Measurements from ENCODE around the gene CXorf58.

CXorf58 gene

DNA sequence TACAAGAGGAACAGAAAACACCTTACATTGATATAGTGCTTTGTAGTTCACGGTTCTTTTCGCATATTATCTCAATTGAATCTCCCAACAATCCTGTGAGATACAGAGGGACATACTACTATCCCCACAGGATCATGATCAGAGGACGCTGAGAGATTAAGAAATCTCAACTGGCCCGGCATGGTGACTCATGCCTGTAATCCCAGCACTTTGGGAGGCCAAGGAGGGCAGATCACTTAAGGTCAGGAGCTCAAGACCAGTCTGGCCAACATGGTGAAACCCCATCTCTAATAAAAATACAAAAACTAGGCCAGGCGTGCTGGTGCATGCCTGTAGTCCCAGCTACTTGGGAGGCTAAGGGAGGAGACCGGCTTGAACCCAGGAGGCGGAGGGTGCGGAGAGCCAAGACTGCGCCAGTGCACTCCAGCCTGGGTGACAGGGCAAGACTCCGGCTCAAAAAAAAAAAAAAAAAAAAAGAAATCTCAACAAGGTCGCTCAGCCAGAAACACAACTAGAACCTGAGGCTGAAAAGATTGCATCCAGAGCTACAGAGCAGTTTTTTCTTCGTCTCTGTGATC lies 7.5 kb upstream of the CXorf58 start:
- peak; percentile 42 for DNase-seq (ENCODE audit: low read depth)

- DNase-seq (ENCODE audit: low read depth): no peak
Measured at GRCh38 chrX:23901060-23901459, 6.7 kb upstream of the CXorf58 start.

- DNase-seq (ENCODE audit: low read depth): peak; percentile 72
Measured at GRCh38 chrX:23901805-23902204, 6.0 kb upstream of the CXorf58 start.

DNA sequence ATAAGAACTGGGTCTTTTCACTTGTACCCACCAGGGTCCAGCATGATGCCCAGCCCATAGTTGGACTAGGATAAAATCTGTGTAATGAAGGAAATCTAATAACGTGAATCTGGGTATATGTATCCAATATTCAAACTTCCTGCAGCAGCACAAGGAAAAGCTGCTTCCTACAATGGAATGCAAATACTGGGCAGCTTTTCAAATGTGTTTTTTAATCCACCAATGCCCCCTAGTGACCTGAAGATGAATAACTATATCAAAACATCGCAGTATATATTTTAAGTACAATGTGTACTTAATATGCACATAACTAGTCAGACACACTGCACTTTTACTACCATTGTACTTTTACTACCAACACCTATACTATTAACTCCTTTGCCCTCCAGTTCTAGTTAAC lies 5.4 kb upstream of the CXorf58 start:
- peak; percentile 51 for DNase-seq (ENCODE audit: low read depth)

- DNase-seq (ENCODE audit: low read depth): peak; percentile 5
Measured at GRCh38 chrX:23904096-23904495, 3.7 kb upstream of the CXorf58 start.

DNA sequence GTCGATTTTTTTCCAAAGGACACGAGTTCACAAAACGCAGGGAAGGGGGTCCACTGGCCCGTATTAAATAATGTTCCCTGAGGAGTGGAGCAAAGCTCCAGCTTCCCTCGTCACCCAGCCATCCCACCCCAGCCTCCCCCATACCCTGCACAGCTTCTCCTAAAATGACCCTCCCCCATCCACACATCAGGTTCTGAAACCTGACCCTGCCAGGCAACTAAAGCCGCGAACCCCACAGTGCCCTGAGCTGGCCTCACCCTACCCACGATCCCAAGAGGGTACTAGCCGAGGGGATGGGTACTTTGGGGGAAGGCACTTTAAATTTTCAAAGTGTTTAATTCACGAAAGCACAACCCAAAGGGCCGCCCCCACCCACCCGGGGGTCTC lies 702 bp upstream of the CXorf58 start:
- no peak for DNase-seq (ENCODE audit: low read depth)

GRCh38 chrX:23908219-23909004 lies 606 bp downstream of the CXorf58 start:
- DNase-seq (ENCODE audit: low read depth): no peak

DNA sequence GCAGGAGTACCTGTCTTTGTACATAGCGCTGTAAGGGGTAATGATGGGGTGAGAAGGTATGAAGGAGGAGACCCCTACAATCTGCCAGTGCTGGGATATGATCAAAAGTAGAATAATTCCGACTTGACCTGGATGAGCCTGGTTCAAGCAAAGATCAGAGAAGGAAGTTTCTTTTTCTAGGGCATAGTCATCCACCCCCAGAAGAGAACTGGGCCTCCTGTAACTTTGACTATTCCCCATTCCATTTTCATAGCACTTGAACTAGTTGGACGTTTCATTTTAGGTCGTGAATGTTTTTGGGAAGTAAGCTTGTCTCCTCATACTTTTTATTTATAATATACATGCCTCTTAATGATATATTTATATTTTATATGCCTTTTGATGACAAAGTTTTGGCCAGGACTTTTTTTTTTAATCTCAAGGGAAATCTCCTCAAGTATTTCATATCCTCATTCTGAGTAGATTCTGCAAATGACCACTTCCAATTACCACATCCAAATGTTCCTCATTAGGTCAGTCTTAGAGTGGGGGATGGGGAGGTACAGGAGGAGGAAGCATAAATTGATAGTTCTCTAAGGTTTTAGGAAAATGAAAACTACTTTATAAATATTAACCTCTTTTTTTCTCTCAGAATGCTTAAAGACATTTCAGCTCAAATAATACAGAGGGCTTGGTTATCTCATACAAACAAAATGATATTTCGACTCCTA lies 3.5 kb downstream of the CXorf58 start:
- no peak for DNase-seq (ENCODE audit: low read depth)

DNA sequence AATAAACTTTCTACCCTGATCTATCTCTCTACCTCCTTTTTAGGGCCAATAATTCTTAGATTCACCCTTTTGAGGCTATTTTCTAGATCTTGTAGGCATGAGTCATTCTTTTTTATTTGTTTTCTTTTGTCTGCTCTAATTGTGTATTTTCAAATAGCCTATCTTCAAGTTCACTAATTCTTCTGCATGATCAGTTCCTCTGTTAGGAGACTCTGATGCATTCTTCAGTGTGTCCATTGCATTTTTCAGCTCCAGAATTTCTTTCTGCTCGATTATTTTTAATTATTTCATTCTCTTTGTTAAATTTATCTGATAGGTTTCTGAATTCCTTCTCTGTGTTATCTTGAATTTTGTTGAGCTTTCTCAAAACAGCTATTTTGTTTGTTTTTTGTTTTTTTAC lies 11.3 kb downstream of the CXorf58 start:
- no peak for DNase-seq (ENCODE audit: low read depth)

- DNase-seq (ENCODE audit: low read depth): peak; percentile 4
Measured at GRCh38 chrX:23919706-23920320, 12.0 kb downstream of the CXorf58 start.

DNA sequence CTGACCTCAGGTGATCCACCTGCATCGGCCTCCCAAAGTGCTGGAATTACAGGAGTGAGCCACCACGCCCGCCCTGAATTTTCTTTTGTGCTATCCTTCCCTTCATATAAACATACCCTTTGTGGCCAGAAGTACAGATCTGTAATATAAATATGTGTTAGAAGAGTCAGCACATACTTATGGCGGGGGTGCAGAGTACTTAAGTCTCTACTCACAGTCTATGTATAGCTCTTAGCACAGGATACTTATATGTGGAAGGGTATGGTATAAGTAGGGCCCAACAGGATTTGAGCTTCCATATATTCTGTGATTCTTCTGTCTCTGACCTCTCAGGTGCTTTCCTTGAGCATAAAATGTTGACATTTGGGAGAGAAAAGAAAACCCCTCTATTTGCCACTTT lies 18.2 kb downstream of the CXorf58 start:
- DNase-seq (ENCODE audit: low read depth): no peak

DNA sequence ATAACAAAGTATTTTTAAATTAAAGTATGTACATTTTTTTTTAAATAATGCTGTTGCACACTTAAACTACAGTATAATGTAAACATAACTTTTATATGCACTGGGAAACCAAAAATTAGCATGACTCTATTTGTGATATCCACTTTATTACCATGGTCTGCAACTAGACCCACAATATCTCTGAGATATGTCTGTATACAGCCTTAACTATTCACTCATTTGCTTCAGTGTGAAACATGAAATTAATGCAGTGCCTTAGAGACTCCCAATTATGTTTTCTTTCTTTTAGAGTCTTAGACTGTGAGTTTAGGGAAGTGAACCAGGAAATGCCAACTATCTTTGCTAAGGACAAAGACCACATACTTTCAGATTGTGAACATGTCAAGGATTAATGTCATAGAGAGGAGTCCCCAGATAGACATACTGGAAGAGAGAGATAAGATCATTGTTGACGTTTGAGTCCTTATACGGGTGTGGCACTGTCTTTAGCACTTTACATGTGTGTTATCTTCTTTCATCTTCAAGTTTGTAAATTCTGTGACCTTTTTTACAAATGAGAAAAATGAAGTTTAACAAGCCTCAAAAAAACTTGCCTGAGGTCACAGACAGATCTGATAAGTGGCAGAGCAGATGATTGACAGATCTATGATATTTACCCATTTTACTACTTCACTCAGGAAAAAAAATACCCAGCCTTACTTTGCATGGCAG lies 23.2 kb downstream of the CXorf58 start:
- no peak for DNase-seq (ENCODE audit: low read depth)

DNA sequence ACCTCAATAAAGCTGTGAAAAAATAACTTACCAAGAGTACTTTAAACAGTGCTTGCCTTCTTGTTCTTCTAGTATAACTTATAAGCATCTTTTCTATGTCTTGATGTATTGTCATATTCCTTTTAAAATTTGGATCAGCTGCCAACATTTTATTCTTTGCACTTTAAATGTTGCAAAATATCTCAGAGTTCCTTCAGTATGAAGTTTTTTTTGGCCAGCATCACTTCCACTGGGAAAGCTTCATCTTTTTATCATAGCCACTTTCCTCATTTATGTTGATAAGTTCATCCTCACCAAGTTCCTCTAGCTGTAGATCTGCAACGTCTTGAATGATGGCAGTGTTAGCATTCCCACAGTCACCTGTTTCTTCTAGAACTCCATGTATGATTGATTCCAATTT lies 24.2 kb downstream of the CXorf58 start:
- DNase-seq (ENCODE audit: low read depth): peak; percentile 9

- DNase-seq (ENCODE audit: low read depth): peak; percentile 46
Measured at GRCh38 chrX:23935106-23935505, 27.3 kb downstream of the CXorf58 start.

- no peak for DNase-seq (ENCODE audit: low read depth)
Measured at GRCh38 chrX:23936180-23936579, 28.4 kb downstream of the CXorf58 start.

DNA sequence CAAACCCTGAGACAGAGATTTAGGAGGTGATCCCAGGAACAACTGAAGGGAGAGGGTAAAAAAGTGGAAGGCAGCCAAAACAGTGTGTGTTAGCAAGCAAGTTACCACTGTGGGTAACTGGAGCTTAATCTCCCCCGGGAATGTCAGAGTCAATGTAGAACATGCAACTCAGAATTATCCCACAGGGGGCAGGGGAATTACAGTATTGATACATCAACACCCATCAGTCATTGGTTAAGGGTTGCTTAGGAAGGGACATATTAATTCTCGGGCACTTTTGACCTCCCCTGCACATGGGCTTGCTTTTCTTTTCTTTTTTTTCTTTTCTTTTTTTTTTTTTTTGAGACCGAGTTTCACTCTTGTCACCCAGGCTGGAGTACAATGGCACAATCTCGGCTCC lies 29.3 kb downstream of the CXorf58 start:
- DNase-seq (ENCODE audit: low read depth): no peak

- DNase-seq (ENCODE audit: low read depth): peak; percentile 20
Measured at GRCh38 chrX:23938690-23939089, 30.9 kb downstream of the CXorf58 start.

DNA sequence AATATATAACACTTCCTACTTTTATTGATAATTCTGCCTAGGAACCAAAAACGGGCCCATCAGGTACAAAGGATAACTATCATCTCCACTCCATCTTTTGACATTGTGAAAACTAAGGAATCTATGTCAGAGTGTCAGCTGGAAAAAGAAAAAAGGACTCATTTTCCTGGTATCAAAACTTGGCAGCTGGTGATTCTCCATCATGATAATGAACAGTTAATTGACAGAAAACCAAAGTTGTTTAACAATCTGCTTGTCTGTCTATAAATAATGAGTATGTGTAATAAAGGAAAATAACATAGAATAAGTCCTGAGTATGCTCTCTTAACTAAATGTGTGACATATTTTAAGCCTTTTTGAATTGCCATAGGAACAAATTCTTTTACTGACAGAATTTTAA lies 31.4 kb downstream of the CXorf58 start:
- DNase-seq (ENCODE audit: low read depth): no peak

- no peak for DNase-seq (ENCODE audit: low read depth)
Measured at GRCh38 chrX:23944234-23944633, 36.4 kb downstream of the CXorf58 start.

GRCh38 chrX:23945206-23945605 lies 37.4 kb downstream of the CXorf58 start:
- no peak for DNase-seq (ENCODE audit: low read depth)

- DNase-seq (ENCODE audit: low read depth): no peak
Measured at GRCh38 chrX:23952391-23952790, 44.6 kb downstream of the CXorf58 start.

Data from fibroblast of gingiva (primary cell).